ENCODE results near the gene GRB2. TPM values are rescaled to one million over a fixed set of nuclear protein-coding genes. Genes with fewer than 3 reads are reported as not detected.
"Not testable (repeated sequence)": the region's sequence is repeated elsewhere in the genome, so short reads cannot be mapped to it uniquely, and the experiment has no call there.

Gene GRB2
- 65.7 TPM for total RNA-seq

- peak within 1 kb of the TSS; percentile 84 to 94 for H3K27ac ChIP-seq
- intact Hi-C loops (cut with DNase I): loop anchor here (1.0 to 10.0 kb wide), 7 partner anchors 12 to 358 kb away; partner anchors contain the start of genes CASKIN2, KCTD2, MIF4GD and SLC25A19
- peak within 1 kb of the TSS; percentile 70 to 96 for H3K4me3 ChIP-seq
- H3K36me3 ChIP-seq: no peaks in the 10 kb centered on the region
- peak; percentile 90 to 99 for DNase-seq (ENCODE audit: low spot score in 2 of 2)
- H3K9me3 ChIP-seq: no peaks in the 10 kb centered on the region
- TF ChIP-seq CTCF (IDR thresholded peaks at IDR 0.05): no peak
- H3K4me1 ChIP-seq: peaks cover 12 to 24% of the 10 kb centered on the region in 2 donors
- no peaks in the 10 kb centered on the region for H3K27me3 ChIP-seq
Measured at GRCh38 chr17:75405365-75406221, at the start of gene GRB2. TSS of gene GRB2 (minus strand) at chr17:75405678. CDS start at chr17:75393628, 12,050 bp downstream.

GRCh38 chr17:75454672-75455071 is 49.2 kb upstream of the GRB2 start:
- not testable (repeated sequence) for H3K4me3 ChIP-seq; DNase-seq (ENCODE audit: low spot score in 2 of 2)
- peak overlapping the region in 1 of 2 donors; percentile 89 for H3K27ac ChIP-seq

GRCh38 chr17:75454193-75454592 is 48.7 kb upstream of the GRB2 start:
- DNase-seq (ENCODE audit: low spot score in 2 of 2): no peak
- Histone ChIP-seq H3K9me3 (no peaks in the 10 kb centered on the region), H3K36me3 (no peaks in the 10 kb centered on the region), H3K27me3 (no peaks in the 10 kb centered on the region), H3K27ac (peak overlapping the region in 1 of 2 donors; percentile 89), H3K4me1 (peaks cover 0 to 21% of the 10 kb centered on the region in 2 donors), H3K4me3 (no peak overlapping the region)
- intact Hi-C loops (cut with DNase I): no loop called here
- TF ChIP-seq CTCF (IDR thresholded peaks at IDR 0.05): no peak

More at GRCh38 chr17:75454672-75455071, 49.2 kb upstream of the GRB2 start:
- not testable (repeated sequence) for H3K9me3 ChIP-seq, H3K27me3 ChIP-seq, H3K36me3 ChIP-seq
- H3K4me1 ChIP-seq: peaks cover 0 to 26% of the 10 kb centered on the region in 2 donors
- intact Hi-C loops (cut with DNase I): loop anchor here (5.0 kb wide), 1 partner anchor 48 kb away; no protein-coding TSS in a partner anchor

- Histone ChIP-seq H3K4me3 (no peak overlapping the region), H3K4me1 (peaks cover 0 to 2% of the 10 kb centered on the region in 2 donors), H3K27me3 (no peaks in the 10 kb centered on the region), H3K9me3 (no peaks in the 10 kb centered on the region), H3K36me3 (no peaks in the 10 kb centered on the region), H3K27ac (no peak overlapping the region)
- intact Hi-C loops (cut with DNase I): no loop called here
- TF ChIP-seq CTCF (IDR thresholded peaks at IDR 0.05): no peak
- DNase-seq (ENCODE audit: low spot score in 2 of 2): no peak
Measured at GRCh38 chr17:75450270-75450669, 44.8 kb upstream of the GRB2 start.

- DNase-seq (ENCODE audit: low spot score in 2 of 2): no peak
- no peaks in the 10 kb centered on the region for H3K36me3 ChIP-seq
- H3K9me3 ChIP-seq: no peaks in the 10 kb centered on the region
- H3K4me3 ChIP-seq: no peak overlapping the region
- no peaks in the 10 kb centered on the region for H3K27me3 ChIP-seq
- intact Hi-C loops (cut with DNase I): no loop called here
- H3K4me1 ChIP-seq: peaks cover 7 to 16% of the 10 kb centered on the region in 2 donors
- no peak for TF ChIP-seq CTCF (IDR thresholded peaks at IDR 0.05)
- peak overlapping the region in 1 of 2 donors; percentile 6 for H3K27ac ChIP-seq
Measured at GRCh38 chr17:75447951-75448856, 42.7 kb upstream of the GRB2 start.

- H3K9me3 ChIP-seq; H3K36me3 ChIP-seq; H3K27me3 ChIP-seq; intact Hi-C loops (cut with DNase I); DNase-seq (ENCODE audit: low spot score in 2 of 2); H3K4me3 ChIP-seq: not testable (repeated sequence)
- Histone ChIP-seq H3K27ac (peak overlapping the region; percentile 27 to 92), H3K4me1 (peaks cover 7 to 30% of the 10 kb centered on the region in 2 donors)
Measured at GRCh38 chr17:75445896-75446295, 40.4 kb upstream of the GRB2 start.

All from ascending aorta (tissue), 2 donors.